ENCODE data around the gene RTP1. TPM values are rescaled to one million over a fixed set of nuclear protein-coding genes. Genes with fewer than 3 reads are reported as not detected.

Gene RTP1
- total RNA-seq, 1 experiment from 2014 or later = not detected

DNA sequence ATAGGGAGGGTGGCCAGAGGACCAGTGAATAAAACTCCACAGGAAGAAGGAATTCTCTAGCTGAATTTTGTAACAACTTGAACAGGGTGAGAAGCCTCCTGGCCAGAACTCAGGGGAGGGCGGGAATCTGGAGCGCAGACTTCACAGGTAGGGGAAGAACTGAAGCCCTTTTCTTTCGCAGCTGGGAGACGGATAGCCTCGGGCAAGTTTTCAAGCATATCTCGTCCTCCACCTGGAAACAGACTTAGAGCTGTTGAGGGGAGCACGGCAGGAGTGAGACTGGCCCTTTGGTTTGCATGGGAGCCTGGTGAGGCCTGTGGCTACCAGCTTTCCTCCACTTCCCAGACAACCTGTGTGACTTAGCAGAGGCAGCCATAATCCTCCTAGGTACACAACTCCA is 47.1 kb upstream of the RTP1 start:
- H3K9ac ChIP-seq (ENCODE audit: low read length) = no peak overlapping the region
- BruUV-seq (replicated peaks) = no TSS peak
- ChIA-PET RAD21 (ENCODE audit: low non-redundant PET in 1 of 2, low total read pairs in 2 of 2, uncharacterized antibody in 2 of 2, unreplicated experiment in 2 of 2) (no interaction called here), CTCF (interaction anchor here (1.0 to 4.7 kb wide), 5 partner anchors 11 to 301 kb away, joined by 3 to 22 read pairs (median 5); partner anchors contain the start of gene RPL39L), POLR2A (no interaction called here)
- no peaks in the 10 kb centered on the region for H4K20me1 ChIP-seq (ENCODE audit: insufficient read depth)
- H3K36me3 ChIP-seq (ENCODE audit: control insufficient read depth in 1 of 2, insufficient read depth in 2 of 2, low read length in 2 of 2) = no peaks in the 10 kb centered on the region
- H2AFZ ChIP-seq (ENCODE audit: low read depth, low read length, poor library complexity, severe bottlenecking) = no peak overlapping the region
- no peaks in the 10 kb centered on the region for H3K79me2 ChIP-seq (ENCODE audit: insufficient read depth, low read length)
- no peaks in the 10 kb centered on the region for H3K9me2 ChIP-seq (ENCODE audit: insufficient read depth)
- H3K4me1 ChIP-seq (ENCODE audit: control insufficient read depth in 1 of 2, insufficient read depth in 2 of 2, low read length in 2 of 2) = no peaks in the 10 kb centered on the region
- ATAC-seq = peak; percentile 36
- no peak overlapping the region for H3K4me2 ChIP-seq (ENCODE audit: low read length)
- no peak overlapping the region for H3K4me3 ChIP-seq (replicated peaks in 1 of 2; ENCODE audit: low read depth in 1 of 2, low read length in 2 of 2)
- H3K27ac ChIP-seq (ENCODE audit: low read depth, low read length) = no peak overlapping the region
- intact Hi-C loops (cut with micrococcal nuclease) = no loop called here
- no peaks in the 10 kb centered on the region for H3K27me3 ChIP-seq (ENCODE audit: insufficient read depth, low read length)
- no peaks in the 10 kb centered on the region; a peak in 1 of 4 replicates for H3K9me3 ChIP-seq (ENCODE audit: control insufficient read depth in 1 of 2, insufficient read depth in 1 of 2, low read depth in 1 of 2, low read length in 2 of 2)
- no peak for DNase-seq (ENCODE audit: low read depth, low spot score)
- TF ChIP-seq ZBTB33 (IDR thresholded peaks at IDR 0.05; ENCODE audit: extremely low read depth, insufficient replicate concordance, low read length) (no peak), CBX3 (IDR thresholded peaks at IDR 0.05; ENCODE audit: low read depth) (no peak), CEBPB (IDR thresholded peaks at IDR 0.05; ENCODE audit: low read depth) (no peak), REST (IDR thresholded peaks at IDR 0.05; ENCODE audit: low read depth) (no peak), FOSL1 (IDR thresholded peaks at IDR 0.05; ENCODE audit: low read depth) (no peak), JUND (IDR thresholded peaks at IDR 0.05) (no peak)
- TF ChIP-seq, protein P1, sequence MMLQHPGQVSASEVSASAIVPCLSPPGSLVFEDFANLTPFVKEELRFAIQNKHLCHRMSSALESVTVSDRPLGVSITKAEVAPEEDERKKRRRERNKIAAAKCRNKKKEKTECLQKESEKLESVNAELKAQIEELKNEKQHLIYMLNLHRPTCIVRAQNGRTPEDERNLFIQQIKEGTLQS (IDR thresholded peaks at IDR 0.05) = no peak
